GM12878 (cell line): Measurements from ENCODE around the gene ULK1.

Experiments used
- CEBPB ChIP-seq, 2 experiments: fragments of 150-350 bp in 1 of 2; IDR thresholded peaks; 2 replicates each; pipeline ENCODE4 v1.6.1; 2012 to 2014; ENCODE audit warnings: low read depth in 2 of 2, low read length in 2 of 2, borderline replicate concordance in 1 of 2, inconsistent platforms in 1 of 2
- CTCF ChIP-seq, 3 experiments: IDR thresholded peaks in 2 of 3; conservative IDR thresholded peaks in 1 of 3; 2 replicates each; pipeline ENCODE4 v1.5.1; 2011; ENCODE audit warnings: low read depth in 3 of 3, low read length in 3 of 3, mild to moderate bottlenecking in 3 of 3, control low read depth in 2 of 3, moderate library complexity in 2 of 3, inconsistent platforms in 1 of 3, mixed read lengths in 1 of 3; ENCODE audit not compliant: control insufficient read depth in 2 of 3, insufficient read depth in 1 of 3; ENCODE audit errors: extremely low read depth in 1 of 3
- E2F4 ChIP-seq: IDR thresholded peaks from 2 replicates; pipeline ENCODE4 v1.6.1; 2012; ENCODE audit warnings: low read depth, low read length, improper control_type of control experiment
- EZH2 ChIP-seq: IDR thresholded peaks from 2 replicates; pipeline ENCODE4 v1.6.1; 2012; ENCODE audit warnings: low read depth, mild to moderate bottlenecking, control low read depth, inconsistent platforms, low read length, borderline replicate concordance; ENCODE audit not compliant: control insufficient read depth
- FOS ChIP-seq: IDR thresholded peaks from 3 replicates; pipeline ENCODE4 v1.6.1; 2011; ENCODE audit warnings: borderline replicate concordance; ENCODE audit not compliant: insufficient read length; ENCODE audit errors: extremely low read depth
- POLR2A ChIP-seq: IDR thresholded peaks from 2 replicates; pipeline ENCODE4 v1.6.1; 2011; ENCODE audit warnings: low read depth, mild to moderate bottlenecking, low read length
- POLR2AphosphoS2 ChIP-seq: IDR thresholded peaks from 2 replicates; pipeline ENCODE4 v1.6.1; 2011; ENCODE audit warnings: low read depth, mild to moderate bottlenecking, low read length, improper control_type of control experiment, moderate library complexity
- POLR2AphosphoS5 ChIP-seq: IDR thresholded peaks from 2 replicates; pipeline ENCODE4 v1.6.1; 2011; ENCODE audit warnings: mild to moderate bottlenecking, low read length, inconsistent platforms
- REST ChIP-seq: IDR thresholded peaks from 2 replicates; pipeline ENCODE4 v1.6.1; 2012; ENCODE audit warnings: mild to moderate bottlenecking, low read depth, low read length
- SIX5 ChIP-seq: IDR thresholded peaks from 2 replicates; pipeline ENCODE4 v1.6.1; 2011; ENCODE audit warnings: mild to moderate bottlenecking, low read depth, low read length, moderate library complexity; ENCODE audit not compliant: severe bottlenecking
- STAT1 ChIP-seq: fragments of 450-650 bp; conservative IDR thresholded peaks from 2 replicates; pipeline ENCODE4 v1.6.1; 2014; ENCODE audit warnings: antibody characterized with exemption, mild to moderate bottlenecking
- SUPT20H ChIP-seq: IDR thresholded peaks from 2 replicates; pipeline ENCODE4 v1.6.1; 2011; ENCODE audit warnings: low read depth, mild to moderate bottlenecking, low read length, moderate library complexity, borderline replicate concordance; ENCODE audit not compliant: control insufficient read depth

GRCh38 chr12:131971226-131971625 lies 76.8 kb downstream of the ULK1 start:
- TF ChIP-seq CTCF (IDR thresholded peaks at IDR 0.05 in 2 of 3, conservative IDR thresholded peaks at IDR 0.05 in 1 of 3; ENCODE audit: control insufficient read depth in 2 of 3, extremely low read depth in 1 of 3, insufficient read depth in 1 of 3, low read depth in 3 of 3, low read length in 3 of 3) (no peak), POLR2AphosphoS2 (no peak), STAT1 (no peak), FOS (no peak), EZH2 (no peak), E2F4 (no peak), REST (no peak), CEBPB (IDR thresholded peaks at IDR 0.05; ENCODE audit: borderline replicate concordance in 1 of 2, low read depth in 2 of 2, low read length in 2 of 2) (no peak), SIX5 (no peak), POLR2AphosphoS5 (no peak), POLR2A (no peak), SUPT20H (no peak)
